Activated gamma-delta T cell (primary cell): ENCODE results near the gene CLDN25.
"Not testable (repeated sequence)": the region's sequence is repeated elsewhere in the genome, so short reads cannot be mapped to it uniquely, and the experiment has no call there.

Experiments
- DNase-seq: peaks from one replicate; lab custom pipeline; 2025; lab: John Stamatoyannopoulos, UW
- total RNA-seq, 2 donors: gene quantifications; one replicate each; lab custom pipeline; 2026; lab: John Stamatoyannopoulos, UW

The CLDN25 gene
- total RNA-seq, result 0 reads per million in 2 donors

DNA sequence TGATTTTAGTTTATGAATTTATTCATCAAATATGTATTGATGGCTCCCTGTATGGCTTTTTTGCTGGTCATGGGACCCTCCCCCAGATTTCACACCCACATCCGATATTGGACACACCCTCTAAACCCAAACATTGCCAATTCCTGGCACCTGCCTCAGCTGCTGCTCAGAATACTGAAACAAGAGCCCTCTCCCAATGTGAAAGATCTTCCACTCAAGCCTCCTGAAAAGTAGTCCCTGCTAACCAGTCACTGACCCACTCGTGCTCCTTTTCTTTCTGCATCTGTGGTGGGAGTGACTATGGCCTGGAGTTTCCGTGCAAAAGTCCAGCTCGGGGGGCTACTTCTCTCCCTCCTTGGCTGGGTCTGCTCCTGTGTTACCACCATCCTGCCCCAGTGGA is at the start of gene CLDN25:
Gene CLDN25, plus strand, starts transcription at position 301 of the 400 bp plus-strand sequence. Its CDS starts 0 bp downstream, at position 301.
- DNase-seq, result no peak

- DNase-seq, result no peak
These were observed 48.5 kb upstream of the CLDN25 start for GRCh38 chr11:113730887-113731726.

- DNase-seq, result no peak
These were observed 47.5 kb upstream of the CLDN25 start for GRCh38 chr11:113732092-113732491.

- no peak for DNase-seq
These were observed 43.3 kb upstream of the CLDN25 start for GRCh38 chr11:113736323-113736722.

- DNase-seq, result no peak
These were observed 26.7 kb upstream of the CLDN25 start for GRCh38 chr11:113752932-113753331.

GRCh38 chr11:113760241-113760640 is 19.4 kb upstream of the CLDN25 start:
- DNase-seq, result no peak

DNA sequence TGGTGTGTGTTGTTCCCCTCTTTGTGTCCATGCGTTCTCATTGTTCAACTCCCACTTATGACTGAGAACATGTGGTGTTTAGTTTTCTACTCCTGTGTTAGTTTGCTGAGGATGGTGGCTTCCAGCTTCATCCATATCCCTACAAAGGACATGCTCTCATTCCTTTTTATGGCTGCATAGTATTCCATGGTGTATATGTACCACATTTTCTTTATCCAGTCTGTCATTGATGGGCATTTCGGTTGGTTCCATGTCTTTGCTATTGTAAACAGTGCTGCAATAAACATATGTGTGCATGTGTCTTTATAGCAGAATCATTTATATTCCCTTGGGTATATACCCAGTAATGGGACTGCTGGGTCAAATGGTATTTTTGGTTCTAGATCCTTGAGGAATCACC is 16.6 kb upstream of the CLDN25 start:
- not testable (repeated sequence) for DNase-seq

DNA sequence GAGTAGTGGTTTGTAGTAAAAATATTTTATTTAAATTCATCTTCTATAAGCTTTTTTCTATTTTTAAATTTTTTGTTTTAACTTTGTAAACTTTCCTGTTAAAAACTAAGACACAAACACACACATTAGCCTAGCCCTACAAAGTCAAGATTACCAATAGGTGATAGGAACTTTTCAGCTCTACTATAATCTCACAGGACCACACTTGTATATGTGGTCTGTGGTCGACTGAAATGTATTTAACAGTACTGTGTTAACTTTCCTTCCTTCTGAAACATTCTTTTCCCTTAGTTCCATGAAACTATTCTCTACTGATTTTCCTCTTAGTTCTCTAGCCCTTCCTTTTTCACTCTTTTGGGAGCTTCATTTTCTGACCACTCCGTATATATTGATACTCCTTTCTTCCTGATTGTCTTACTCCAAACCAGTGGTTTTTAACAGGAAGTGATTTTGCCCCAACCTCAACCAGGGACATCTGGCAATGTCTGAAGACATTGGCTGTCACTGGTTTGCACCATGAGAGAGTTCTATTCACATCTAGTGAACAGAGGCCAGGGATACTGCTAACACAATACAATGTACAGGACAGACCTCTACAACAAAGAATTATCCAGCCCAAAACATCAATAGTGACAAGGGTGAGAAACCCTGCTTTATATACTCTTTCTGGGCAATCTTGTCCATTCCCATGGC is 14.9 kb upstream of the CLDN25 start:
- no peak for DNase-seq

DNA sequence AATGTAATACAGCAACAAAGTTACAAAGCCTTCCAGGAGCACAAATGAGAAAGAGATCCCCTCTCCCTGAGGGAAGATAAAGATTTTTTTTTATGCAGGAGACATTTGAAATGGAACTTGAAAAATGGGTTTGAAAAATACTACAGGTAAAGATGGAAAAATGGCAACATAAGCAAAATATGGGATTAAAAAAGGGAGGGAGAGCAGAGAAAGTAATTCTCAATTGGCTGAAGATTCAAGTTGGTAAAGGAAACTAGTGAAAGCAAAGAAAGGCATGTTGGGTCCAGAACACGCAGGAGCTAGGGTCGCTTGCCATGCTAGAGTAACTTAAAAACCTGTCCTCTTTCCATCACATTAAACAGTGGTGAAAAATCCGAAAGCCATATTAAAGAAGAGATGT is 7.6 kb upstream of the CLDN25 start:
- no peak for DNase-seq

DNA sequence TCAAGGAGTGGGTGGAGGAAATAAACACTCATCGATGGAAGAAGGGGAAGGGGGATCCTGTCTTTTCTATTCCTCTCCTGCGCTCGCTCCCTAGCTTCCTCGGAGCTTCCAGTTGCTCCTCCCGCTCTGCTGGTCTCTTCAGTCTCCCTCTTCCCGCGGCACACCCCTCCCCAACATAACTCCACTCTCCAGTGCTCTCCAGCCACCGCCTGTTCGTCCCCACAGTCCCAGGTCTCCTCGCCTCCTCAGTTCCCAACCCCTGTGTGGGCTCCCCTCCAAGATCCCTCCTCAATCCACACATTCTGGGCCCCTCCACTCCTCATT is 6.5 kb upstream of the CLDN25 start:
- DNase-seq, result no peak

DNA sequence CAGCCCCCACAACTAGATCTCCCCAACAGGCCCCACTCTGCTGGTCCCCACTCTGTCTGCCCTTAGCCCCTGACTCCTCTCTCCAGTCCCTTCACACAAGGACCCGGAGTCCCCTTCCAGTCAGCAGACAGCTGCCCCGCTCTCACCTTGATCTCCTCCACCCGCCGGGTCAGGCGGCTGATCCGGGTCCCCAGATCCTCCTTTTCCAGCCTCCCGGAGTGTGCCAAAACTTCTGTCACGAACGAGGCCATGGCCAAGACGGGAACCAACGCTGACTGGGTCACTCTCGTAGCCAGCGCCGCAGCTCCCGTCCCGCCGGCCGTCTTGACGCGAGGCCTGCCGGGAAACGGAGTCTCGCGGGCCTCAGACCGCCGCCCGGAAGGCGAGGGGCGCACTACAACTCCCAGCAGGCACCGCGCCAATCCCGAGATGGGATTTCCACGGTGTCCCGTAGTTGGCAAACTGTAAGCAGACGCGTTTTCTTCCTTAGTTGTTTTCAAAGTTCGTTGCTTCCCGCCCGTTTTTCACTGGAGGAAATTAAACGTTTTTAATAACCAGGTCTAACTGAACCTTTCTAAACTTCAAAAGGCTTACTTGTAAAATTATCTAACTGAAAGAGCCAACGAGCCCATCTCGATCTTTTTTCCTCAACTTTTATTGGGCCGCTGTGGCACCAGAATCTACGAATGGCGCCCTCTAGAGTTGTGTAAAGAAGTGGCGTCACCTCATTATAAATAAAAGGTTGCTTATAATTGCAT is 6.0 kb upstream of the CLDN25 start, which contains the start of gene ZW10:
Gene ZW10, minus strand, starts transcription at position 277 of the 758 bp plus-strand sequence. Its CDS starts 26 bp downstream, at position 251.
- peak; percentile 84 for DNase-seq

DNA sequence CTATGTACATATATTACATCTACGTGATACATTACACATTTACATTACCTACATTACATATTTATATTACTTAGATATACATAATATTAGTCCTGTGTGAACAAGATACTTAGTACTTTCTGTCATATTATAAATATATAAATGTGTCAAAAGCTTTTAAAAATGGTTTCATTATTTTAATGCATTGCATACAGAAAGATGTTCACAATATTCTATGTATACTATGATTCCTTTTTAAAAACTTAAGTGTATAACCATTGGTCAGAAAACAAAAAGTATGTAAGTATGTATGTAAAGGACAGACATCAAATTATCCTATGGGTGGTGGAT is 5.5 kb upstream of the CLDN25 start:
- DNase-seq, result no peak

DNA sequence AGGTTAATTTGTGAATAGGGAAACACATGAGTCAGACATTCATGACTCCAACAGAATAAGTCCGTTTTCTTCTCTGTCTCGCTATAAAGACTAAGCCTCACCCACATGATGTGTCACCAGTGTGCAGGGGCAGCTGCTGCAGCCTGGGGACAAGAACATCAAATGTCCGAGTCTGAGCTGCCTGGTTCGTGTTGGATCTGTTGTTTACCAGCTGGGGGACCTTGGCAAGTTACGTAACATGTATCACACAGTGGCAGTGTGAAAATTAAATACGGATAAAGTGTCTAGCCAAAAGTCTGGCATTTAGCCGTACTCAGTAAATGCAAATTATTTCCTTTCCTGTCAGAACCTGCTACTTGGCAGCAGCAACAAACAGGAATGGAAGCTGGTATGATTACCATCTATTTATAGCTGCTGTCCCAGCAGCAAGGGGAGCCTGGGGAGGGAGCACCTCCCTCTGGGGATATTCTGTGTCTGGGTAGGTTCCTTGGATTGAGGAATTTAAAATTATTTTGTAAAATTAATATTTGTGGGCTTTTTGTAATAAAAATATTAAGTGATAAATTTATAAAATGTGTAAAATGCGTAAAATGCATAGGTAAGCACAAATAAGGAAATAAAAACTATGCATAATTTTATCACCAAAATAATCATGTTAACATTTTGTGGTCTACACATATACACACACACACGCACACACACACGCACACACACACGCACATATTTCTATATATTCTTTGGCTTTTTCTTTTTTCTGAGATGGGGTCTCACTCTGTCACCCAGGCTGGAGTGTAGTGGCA is 1.3 kb upstream of the CLDN25 start:
- no peak for DNase-seq

GRCh38 chr11:113781682-113782081 is 2.1 kb downstream of the CLDN25 start:
- no peak for DNase-seq

DNA sequence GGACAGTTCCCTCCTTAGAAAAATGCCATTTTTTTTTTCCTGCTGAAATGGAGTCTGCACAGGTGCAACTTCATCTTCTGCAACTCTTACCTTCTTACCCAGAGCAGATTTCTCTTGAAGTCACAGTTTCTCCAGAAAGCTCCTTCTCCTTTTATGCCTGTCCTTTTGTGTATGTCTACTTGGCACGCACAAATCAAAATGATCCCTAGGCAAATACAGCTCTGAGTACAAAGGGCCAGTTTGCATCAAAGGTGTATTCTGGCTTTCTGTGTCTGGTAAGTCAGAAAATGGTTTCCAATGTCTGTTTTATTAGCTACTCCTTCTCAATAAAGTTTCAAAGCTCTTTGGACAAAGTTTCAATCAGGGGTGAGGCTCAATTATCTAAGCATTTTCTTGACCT is 2.5 kb downstream of the CLDN25 start:
- DNase-seq, result no peak

GRCh38 chr11:113789016-113789415 is 9.4 kb downstream of the CLDN25 start:
- DNase-seq, result not testable (repeated sequence)

DNA sequence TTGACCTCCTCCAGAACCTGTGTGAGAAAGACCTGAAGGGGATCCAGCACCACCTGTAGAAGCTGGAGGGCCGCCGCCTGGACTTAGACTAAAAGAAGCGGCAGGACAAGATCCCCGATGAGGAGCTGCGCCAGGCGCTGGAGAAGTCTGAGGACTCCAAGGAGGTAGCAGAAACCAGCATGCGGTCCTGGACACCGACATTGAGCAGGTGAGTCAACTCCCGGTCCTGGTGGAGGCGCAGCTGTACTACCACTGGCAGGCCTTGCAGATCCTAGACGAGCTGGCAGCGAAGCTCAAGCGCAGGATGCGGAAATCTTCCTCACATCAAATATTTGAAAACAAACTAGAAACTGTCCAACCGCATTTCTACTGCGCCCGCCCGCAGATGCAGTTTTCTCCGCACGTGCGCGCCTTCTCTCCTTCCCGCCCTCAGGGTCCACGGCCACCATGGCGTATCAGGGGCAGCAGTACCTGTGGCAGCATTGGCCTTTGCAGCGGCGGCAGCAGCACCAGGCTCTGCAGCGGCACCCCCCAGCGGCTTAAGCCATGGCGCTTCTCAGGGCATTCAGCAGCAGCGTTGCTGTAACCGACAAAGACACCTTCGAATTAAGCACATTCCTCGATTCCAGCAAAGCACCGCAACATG is 10.2 kb downstream of the CLDN25 start:
- DNase-seq, result no peak

DNA sequence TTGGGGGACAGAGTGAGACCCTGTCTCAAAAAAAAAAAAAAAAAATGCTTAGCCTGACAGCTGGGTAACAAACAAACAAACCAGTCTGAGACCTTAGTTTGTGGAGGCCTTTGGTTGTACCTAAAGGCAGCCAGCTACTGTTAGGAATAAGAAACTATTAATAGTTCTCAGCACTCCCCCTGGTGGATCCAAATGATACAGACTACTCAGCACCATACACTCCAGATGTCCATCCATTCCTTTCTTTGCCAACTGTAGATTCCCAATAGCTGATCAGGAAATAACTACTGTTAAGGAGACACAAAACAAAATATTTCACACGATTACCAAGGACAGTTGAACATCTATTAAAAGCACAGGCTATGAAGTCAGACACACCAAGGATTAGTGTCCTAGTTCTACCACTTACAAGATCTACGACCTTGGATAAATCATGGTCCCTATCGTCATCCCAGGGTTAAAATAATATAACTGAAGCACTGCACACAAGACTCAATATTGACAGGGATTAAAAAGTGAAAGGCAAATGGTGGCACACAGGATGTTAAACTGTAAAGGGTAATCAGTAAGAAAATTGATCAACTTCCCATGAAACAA is 17.2 kb downstream of the CLDN25 start:
- DNase-seq, result no peak

DNA sequence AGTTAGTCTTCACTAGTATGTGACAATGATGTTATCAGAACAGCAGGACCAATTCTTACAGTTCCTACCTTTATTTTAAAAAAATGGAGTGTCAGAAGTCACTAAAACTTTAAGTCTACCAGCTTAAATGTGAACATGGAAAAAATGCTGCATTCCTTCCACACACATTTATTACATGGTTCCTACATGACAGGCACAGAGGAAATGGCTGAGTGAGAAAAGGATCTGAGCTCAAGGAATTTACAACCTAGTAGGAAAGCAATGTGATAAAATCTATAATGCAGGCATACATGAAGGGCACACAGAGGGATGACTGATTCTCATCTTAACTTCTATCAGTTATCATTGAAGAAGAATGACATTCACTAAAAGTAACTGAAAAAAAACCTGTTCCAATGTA is 23.0 kb downstream of the CLDN25 start:
- no peak for DNase-seq

DNA sequence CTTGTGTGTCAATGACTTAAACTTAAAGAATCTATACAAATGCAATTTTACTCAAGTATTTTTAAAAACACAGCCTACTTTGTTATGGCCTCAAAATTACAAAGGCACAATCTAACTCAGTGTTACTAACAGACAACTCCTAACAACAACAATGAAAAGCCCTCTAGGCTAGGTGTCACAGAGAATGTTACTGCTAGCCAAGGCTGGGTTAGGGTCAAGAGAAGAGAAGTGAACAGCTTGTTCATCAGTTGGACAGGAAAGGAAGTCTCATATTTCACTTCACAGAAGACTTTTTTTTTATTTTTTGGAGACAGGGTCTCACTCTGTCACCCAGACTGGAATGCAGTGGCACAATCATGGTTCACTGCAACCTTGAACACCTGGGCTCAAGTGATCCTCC is 26.0 kb downstream of the CLDN25 start:
- DNase-seq, result no peak

DNA sequence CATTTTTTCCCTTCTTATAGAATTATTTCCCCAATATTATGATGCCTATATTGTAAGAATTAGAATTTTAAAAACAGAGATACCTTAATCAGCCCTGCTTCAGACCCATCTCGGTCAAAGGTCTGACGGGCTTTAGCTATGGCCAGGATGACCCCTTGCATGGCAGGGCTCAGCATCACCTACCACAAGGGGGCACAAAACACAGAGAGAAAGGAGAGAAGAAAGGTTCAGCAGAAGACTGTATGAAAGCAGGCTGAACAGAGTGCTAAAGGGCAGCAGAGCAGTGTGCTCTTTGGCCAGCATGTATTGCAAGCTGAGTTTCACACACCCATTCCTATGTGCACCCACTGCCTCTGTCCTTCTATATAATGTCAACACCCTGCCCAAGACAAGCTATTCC is 26.8 kb downstream of the CLDN25 start:
- no peak for DNase-seq
